B cell (primary cell): ENCODE measurements around the gene GPD1.

ENCODE experiments used
- CTCF ChIP-seq: fragments of 200-600 bp; IDR thresholded peaks from one replicate; pipeline ENCODE4 v1.8.0; 2022; ENCODE audit warnings: antibody characterized with exemption, mild to moderate bottlenecking
- EZH2 ChIP-seq: IDR thresholded peaks from 2 replicates; pipeline ENCODE4 v1.6.1; 2012; ENCODE audit warnings: borderline replicate concordance, low read depth, mild to moderate bottlenecking, moderate library complexity, low read length; ENCODE audit not compliant: insufficient read depth, poor library complexity, severe bottlenecking

DNA sequence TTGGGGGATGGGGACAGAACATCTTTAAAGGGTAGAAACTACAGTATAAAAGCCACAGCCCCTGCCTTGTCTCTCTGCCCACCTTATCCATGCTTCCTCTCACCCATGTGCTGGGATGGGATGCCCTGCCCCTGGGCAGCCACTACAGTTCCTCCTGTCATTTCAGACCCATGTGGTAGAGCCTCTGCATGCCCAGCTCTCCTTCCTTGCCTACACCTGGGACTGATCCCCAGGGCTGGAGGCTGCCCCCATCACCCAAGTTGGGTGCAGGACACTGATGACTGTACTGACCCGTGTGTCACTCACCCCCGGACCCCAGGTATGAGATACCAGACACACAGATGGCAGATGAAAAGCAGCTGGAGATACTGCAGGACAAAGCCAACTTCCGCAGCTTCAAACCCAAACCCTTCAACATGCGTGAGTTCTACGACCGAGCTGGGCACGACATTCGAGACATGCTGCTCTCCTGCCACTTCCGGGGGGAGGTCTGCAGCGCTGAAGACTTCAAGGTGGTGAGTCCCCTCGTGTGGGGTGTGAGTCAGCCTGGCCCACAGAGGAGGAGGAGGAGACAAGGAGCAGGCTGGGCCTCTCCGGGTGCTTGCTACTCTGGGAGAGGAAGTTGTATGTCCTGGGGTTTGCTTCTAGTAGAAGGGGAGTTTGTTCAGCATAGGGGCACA, 44.2 kb upstream of the GPD1 start:
- TF ChIP-seq EZH2 (no peak), CTCF (no peak)
